Effector memory CD8-positive, alpha-beta T cell (primary cell): ENCODE measurements around the gene TTC9C.
A peak's percentile ranks its signal among the peaks of the same experiment; 100 is the strongest.
"Not testable (repeated sequence)": the region's sequence is repeated elsewhere in the genome, so short reads cannot be mapped to it uniquely, and the experiment has no call there.

Source experiments
- ATAC-seq: fragments of 150-1000 bp; cut with Tn5 transposase; replicated peaks from 2 replicates; pipeline ENCODE4 v1.10.0; 2021; ENCODE audit warnings: mild to moderate bottlenecking, moderate library complexity
- DNase-seq, 3 experiments: peaks; one replicate each; pipeline ENCODE4 v3.0.0; 2021
- H3K27ac Mint-ChIP-seq, 2 donors: one replicate each; pipeline ENCODE4 v1.8.0; 2022; ENCODE audit warnings: mild to moderate bottlenecking in 2 of 2, mixed read lengths in 2 of 2, moderate library complexity in 2 of 2
- H3K27me3 Mint-ChIP-seq, 2 donors: one replicate each; pipeline ENCODE4 v1.8.0; 2022; ENCODE audit warnings: mixed read lengths in 2 of 2
- H3K36me3 Mint-ChIP-seq: one replicate; pipeline ENCODE4 v1.8.0; 2022; ENCODE audit warnings: mild to moderate bottlenecking, moderate library complexity, mixed read lengths; ENCODE audit not compliant: insufficient read depth
- H3K4me1 Mint-ChIP-seq, 2 donors: one replicate each; pipeline ENCODE4 v1.8.0; 2022; ENCODE audit warnings: low read depth in 2 of 2, mixed read lengths in 2 of 2
- H3K4me3 Mint-ChIP-seq, 2 donors: one replicate each; pipeline ENCODE4 v1.8.0; 2022; ENCODE audit warnings: mild to moderate bottlenecking in 2 of 2, mixed read lengths in 2 of 2, moderate library complexity in 2 of 2
- H3K9me3 Mint-ChIP-seq, 2 donors: one replicate each; pipeline ENCODE4 v1.8.0; 2022; ENCODE audit warnings: mixed read lengths in 2 of 2

TTC9C gene

DNA sequence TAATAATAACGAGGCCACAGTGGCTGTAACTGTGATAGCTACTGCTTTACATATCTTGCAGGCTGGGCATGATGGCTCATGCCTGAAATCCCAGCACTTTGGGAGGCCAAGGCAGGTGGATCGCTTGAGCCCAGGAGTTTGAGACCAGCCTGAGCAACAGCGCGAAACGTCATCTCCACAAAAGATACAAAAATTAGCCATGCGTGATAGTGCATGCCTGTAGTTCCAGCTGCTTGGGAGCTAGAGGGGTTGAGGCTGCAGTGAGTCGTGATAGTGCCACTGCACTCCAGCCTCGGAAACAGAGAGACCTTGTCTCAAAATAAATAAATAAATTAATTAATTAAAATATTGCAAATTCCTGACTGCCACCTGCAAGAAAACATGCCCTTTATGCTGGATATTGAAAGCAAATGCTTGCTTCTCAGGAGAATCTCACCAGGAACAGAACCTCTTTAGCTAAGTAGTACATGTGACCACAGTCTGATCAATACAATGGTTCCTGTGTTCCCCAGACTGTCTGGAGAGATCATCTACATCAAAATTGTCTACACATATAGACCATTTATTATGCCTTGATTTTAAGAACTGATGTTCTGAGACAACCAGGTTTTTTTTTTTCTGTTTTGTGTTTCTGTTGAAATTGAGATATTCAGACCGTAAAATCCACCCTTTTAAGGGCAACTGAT is 19.3 kb downstream of the TTC9C start:
- Mint-ChIP-seq H3K4me3 (no peak overlapping the region), H3K27me3 (no peaks in the 10 kb centered on the region), H3K4me1 (peaks cover 5 to 9% of the 10 kb centered on the region in 2 donors), H3K36me3 (peaks cover 6% of the 10 kb centered on the region), H3K27ac (peak overlapping the region in 1 of 2 donors; percentile 31), H3K9me3 (no peaks in the 10 kb centered on the region)
- DNase-seq (no peak), ATAC-seq (no peak)

DNA sequence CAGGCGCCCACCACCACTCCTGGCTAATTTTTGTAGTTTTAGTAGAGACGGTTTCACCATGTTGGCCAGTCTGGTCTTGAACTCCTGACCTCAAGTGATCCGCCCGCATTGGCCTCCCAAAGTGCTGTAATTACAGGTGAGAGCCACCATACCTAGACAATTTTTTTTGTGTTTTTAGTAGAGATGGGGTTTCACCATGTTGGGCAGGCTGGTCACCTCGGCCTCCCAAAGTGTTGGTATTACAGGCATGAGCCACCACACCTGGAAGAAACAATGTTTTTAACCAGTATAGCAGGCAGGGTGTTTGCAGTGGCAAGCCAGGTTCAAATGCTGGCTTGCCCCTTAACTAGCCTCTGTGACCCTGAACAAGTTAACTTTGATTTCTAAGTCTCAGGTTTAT is 21.6 kb downstream of the TTC9C start:
- H3K4me1 Mint-ChIP-seq: peaks cover 5 to 14% of the 10 kb centered on the region in 2 donors
- H3K27ac Mint-ChIP-seq: peak overlapping the region in 1 of 2 donors; percentile 41
- H3K4me3 Mint-ChIP-seq, H3K9me3 Mint-ChIP-seq, H3K27me3 Mint-ChIP-seq, DNase-seq, ATAC-seq: not testable (repeated sequence)
- peaks cover 12% of the 10 kb centered on the region for H3K36me3 Mint-ChIP-seq

DNA sequence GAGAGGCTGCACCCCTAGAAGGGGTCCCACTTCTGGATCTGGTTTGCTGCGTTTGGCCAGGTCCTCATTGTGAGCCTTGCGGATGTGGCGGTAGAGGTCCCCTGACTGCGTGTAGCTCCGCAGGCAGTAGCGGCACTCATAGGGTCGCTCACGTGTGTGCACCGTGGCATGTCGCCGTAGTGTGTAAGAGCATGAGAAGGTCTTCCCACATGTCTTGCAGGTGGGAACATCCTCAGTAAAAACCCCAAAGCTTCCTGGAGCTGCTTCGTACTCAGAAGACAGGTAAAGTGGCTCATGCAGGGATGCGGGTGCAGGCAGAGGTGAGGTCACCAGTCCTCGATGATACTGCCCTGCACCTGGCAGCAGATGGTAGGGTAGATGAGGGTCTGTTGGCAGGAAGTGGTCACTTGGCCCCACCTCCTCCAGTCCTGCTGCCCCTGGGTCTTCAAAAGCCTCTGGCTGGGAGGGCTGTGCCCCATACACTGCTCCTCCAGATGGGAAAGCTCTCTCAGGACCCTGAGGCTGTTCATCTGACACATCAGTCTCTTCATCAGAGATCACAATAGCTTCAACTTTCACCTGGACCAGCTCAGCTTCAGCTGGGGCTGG is 24.0 kb downstream of the TTC9C start:
- H3K4me1 Mint-ChIP-seq: peaks cover 5 to 15% of the 10 kb centered on the region in 2 donors
- no peak overlapping the region for H3K27ac Mint-ChIP-seq
- no peaks in the 10 kb centered on the region for H3K9me3 Mint-ChIP-seq
- H3K36me3 Mint-ChIP-seq: peaks cover 12% of the 10 kb centered on the region
- H3K4me3 Mint-ChIP-seq: peak overlapping the region; percentile 88
- DNase-seq (no peak), ATAC-seq (no peak)
- no peaks in the 10 kb centered on the region for H3K27me3 Mint-ChIP-seq

- H3K4me1 Mint-ChIP-seq: peaks cover 5 to 15% of the 10 kb centered on the region in 2 donors
- ATAC-seq: no peak
- H3K9me3 Mint-ChIP-seq: no peaks in the 10 kb centered on the region
- peak in 1 of 3 experiments; percentile 5 for DNase-seq
- H3K27me3 Mint-ChIP-seq: no peaks in the 10 kb centered on the region
- H3K4me3 Mint-ChIP-seq: peak overlapping the region; percentile 88
- peak overlapping the region; percentile 84 to 89 for H3K27ac Mint-ChIP-seq
- peaks cover 12% of the 10 kb centered on the region for H3K36me3 Mint-ChIP-seq
These were observed 24.9 kb downstream of the TTC9C start for GRCh38 chr11:62752994-62753735.

- H3K36me3 Mint-ChIP-seq: peaks cover 12% of the 10 kb centered on the region
- H3K4me1 Mint-ChIP-seq: peaks cover 3 to 12% of the 10 kb centered on the region in 2 donors
- H3K27ac Mint-ChIP-seq: peak within 1 kb of the TSS; percentile 84 to 89
- peak within 1 kb of the TSS; percentile 88 for H3K4me3 Mint-ChIP-seq
- H3K9me3 Mint-ChIP-seq: no peaks in the 10 kb centered on the region
- no peaks in the 10 kb centered on the region for H3K27me3 Mint-ChIP-seq
- ATAC-seq (peak; percentile 93), DNase-seq (peak; percentile 92 to 96 (median 95))
These were observed 25.7 kb downstream of the TTC9C start, which contains the start of gene ZBTB3 for GRCh38 chr11:62753736-62754603. Gene ZBTB3 (minus strand): TSS chr11:62754160. CDS start chr11:62753664, 496 bp downstream.

GRCh38 chr11:62755086-62755615 is 26.9 kb downstream of the TTC9C start:
- no peak for DNase-seq
- H3K27me3 Mint-ChIP-seq: no peaks in the 10 kb centered on the region
- no peaks in the 10 kb centered on the region for H3K9me3 Mint-ChIP-seq
- H3K27ac Mint-ChIP-seq: no peak overlapping the region
- peaks cover 9% of the 10 kb centered on the region for H3K36me3 Mint-ChIP-seq
- H3K4me3 Mint-ChIP-seq: peak overlapping the region in 1 of 2 donors; percentile 88
- H3K4me1 Mint-ChIP-seq: peaks cover 0 to 10% of the 10 kb centered on the region in 2 donors
- ATAC-seq: no peak

- peaks cover 16 to 19% of the 10 kb centered on the region in 2 donors for H3K4me1 Mint-ChIP-seq
- DNase-seq (no peak), ATAC-seq (no peak)
- H3K9me3 Mint-ChIP-seq: no peaks in the 10 kb centered on the region
- no peak overlapping the region for H3K4me3 Mint-ChIP-seq
- H3K36me3 Mint-ChIP-seq: peaks cover 27% of the 10 kb centered on the region
- H3K27ac Mint-ChIP-seq: no peak overlapping the region
- H3K27me3 Mint-ChIP-seq: no peaks in the 10 kb centered on the region
These were observed 29.8 kb downstream of the TTC9C start for GRCh38 chr11:62757846-62758788.

DNA sequence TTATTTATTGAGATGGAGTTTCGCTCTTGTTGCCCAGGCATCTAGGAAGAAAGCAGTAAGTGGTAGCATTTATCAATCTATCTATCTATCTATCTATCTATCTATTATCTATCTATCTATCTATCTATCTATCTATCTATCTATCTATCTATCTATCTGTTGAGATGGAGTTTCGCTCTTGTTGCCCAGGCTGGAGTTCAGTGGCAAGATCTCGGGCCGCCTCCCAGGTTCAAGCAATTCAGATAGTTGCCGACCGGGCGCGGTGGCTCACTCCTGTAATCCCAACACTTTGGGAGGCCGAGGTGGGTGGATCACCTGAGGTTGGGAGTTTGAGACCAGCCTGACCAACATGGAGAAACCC is 32.6 kb downstream of the TTC9C start:
- DNase-seq, ATAC-seq, H3K9me3 Mint-ChIP-seq, H3K27me3 Mint-ChIP-seq: not testable (repeated sequence)
- Mint-ChIP-seq H3K27ac (peak overlapping the region; percentile 96 to 97), H3K36me3 (peaks cover 40% of the 10 kb centered on the region), H3K4me3 (peak overlapping the region; percentile 93 to 94), H3K4me1 (peaks cover 16% of the 10 kb centered on the region in 2 donors)

DNA sequence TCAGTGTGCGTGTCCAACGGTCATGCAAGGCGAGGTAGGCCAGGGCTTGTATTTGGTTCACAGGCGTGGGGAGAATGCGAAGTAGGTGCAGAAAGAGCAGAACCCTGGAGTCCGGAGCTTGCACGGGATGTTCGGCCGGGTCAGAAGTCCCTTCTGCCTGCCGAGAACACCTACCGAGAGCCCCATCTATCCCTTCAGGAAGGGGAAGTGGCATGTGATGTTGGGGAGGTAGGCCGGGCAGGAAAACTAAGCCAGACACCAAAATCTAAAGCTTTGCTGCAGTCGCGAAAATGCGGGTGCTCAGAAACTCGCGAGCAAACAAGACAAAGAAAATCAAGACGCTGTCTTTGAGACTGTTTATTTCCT is 42.5 kb downstream of the TTC9C start:
- Mint-ChIP-seq H3K27ac (peak overlapping the region; percentile 95 to 98), H3K36me3 (peaks cover 50% of the 10 kb centered on the region), H3K4me3 (peak overlapping the region; percentile 96 to 97), H3K9me3 (no peaks in the 10 kb centered on the region), H3K4me1 (peaks cover 29 to 30% of the 10 kb centered on the region in 2 donors), H3K27me3 (no peaks in the 10 kb centered on the region)
- DNase-seq (no peak), ATAC-seq (no peak)

DNA sequence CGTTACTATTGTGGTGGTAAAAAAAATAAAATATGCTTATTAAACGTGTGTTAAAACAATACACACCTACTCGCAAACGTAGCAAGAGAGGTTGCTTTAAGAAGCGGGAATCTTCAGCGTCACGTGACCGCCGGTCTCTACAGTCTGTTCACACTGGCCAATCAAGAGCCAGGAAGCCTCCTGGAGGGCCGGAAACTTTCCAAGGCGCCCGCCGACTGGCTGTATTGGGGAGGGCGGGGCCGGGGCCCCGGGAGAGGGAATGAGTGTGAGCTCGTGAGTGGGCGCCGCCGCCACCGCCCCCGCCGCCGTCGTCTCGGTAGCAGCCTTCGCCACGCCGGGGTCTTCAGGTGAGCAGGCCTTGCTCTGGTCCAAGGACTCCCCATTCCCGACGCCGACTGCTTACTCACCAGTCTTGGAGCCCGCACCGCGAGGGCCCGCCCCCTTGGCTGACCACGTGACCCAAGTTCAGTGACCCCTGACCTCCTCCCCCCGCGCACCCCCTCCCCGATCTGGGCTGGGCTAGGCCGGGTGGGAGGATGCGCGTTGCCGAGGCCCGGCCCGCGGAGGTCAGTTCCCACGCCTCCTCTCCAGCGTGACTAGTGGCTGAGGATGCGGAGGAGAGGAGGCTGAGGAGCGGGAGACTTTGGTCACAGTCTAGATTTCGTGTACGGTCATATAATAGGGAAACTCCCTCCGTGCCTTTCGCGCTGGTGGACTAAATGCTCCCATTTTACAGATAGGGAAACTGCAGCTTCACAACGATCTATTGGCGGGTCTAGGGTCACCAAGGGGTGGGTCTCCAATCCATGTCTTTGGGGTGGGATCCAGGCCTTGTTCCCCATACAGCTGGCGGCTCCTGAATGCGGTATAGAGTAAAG is 43.1 kb downstream of the TTC9C start, which contains the start of gene TAF6L:
TSS of gene TAF6L (plus strand) at position 253 of the 878 bp plus-strand sequence. CDS start 4,388 bp downstream, outside the sequence.
- H3K4me3 Mint-ChIP-seq: peak within 1 kb of the TSS; percentile 96 to 97
- peak within 1 kb of the TSS; percentile 95 to 98 for H3K27ac Mint-ChIP-seq
- DNase-seq: peak; percentile 83 to 88 (median 86)
- no peaks in the 10 kb centered on the region for H3K27me3 Mint-ChIP-seq
- peaks cover 29 to 30% of the 10 kb centered on the region in 2 donors for H3K4me1 Mint-ChIP-seq
- peaks cover 45% of the 10 kb centered on the region for H3K36me3 Mint-ChIP-seq
- peak; percentile 79 for ATAC-seq
- no peaks in the 10 kb centered on the region for H3K9me3 Mint-ChIP-seq

DNA sequence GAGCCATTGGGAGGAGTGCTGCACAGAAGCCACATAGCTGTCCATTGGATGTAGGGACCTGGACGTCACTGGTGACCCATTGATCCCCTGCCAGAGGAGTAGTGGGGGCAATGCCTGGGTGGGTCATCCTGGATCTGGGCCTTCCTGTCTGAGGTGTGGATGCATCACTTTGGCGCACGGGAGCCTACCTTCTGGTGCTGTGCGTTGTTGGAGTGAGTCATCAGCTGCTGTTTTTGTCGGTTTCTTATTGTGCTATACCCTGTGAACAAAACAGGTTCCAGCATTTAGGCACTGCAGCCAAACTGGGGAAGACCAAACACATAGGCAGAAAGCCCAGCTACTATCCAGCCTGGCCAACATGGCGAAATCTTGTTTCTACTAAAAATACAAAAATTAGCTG is 46.1 kb downstream of the TTC9C start:
- peaks cover 43% of the 10 kb centered on the region for H3K36me3 Mint-ChIP-seq
- no peak for DNase-seq
- H3K27ac Mint-ChIP-seq: no peak overlapping the region
- ATAC-seq: no peak
- no peak overlapping the region for H3K4me3 Mint-ChIP-seq
- no peaks in the 10 kb centered on the region for H3K9me3 Mint-ChIP-seq
- peaks cover 29 to 41% of the 10 kb centered on the region in 2 donors for H3K4me1 Mint-ChIP-seq
- no peaks in the 10 kb centered on the region for H3K27me3 Mint-ChIP-seq
